Measurements from ENCODE around the gene MBD1. TPM values are rescaled to one million over a fixed set of nuclear protein-coding genes. Genes with fewer than 3 reads are reported as not detected.

Gene MBD1, protein sequence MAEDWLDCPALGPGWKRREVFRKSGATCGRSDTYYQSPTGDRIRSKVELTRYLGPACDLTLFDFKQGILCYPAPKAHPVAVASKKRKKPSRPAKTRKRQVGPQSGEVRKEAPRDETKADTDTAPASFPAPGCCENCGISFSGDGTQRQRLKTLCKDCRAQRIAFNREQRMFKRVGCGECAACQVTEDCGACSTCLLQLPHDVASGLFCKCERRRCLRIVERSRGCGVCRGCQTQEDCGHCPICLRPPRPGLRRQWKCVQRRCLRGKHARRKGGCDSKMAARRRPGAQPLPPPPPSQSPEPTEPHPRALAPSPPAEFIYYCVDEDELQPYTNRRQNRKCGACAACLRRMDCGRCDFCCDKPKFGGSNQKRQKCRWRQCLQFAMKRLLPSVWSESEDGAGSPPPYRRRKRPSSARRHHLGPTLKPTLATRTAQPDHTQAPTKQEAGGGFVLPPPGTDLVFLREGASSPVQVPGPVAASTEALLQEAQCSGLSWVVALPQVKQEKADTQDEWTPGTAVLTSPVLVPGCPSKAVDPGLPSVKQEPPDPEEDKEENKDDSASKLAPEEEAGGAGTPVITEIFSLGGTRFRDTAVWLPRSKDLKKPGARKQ
- 100 to 1,000 TPM; 181 to 200 TPM for total RNA-seq
- polyA plus RNA-seq (ENCODE audit: insufficient read depth, low read depth, low replicate concordance), result 225 TPM
- long read RNA-seq, donor 1, partial matches to known transcripts, result 5 of 9 reads
- long read RNA-seq, donor 1, other reads (novel, unspliced or antisense), result 0 of 9 reads
- long read RNA-seq, donor 2, full-length matches to known transcripts, result 3 of 3 reads
- long read RNA-seq, donor 2, partial matches to known transcripts, result 0 of 3 reads
- long read RNA-seq, donor 2, other reads (novel, unspliced or antisense), result 0 of 3 reads

- Histone ChIP-seq H3K27ac (peak within 1 kb of the TSS; percentile 92 to 95), H3K4me1 (peaks cover 17% of the 10 kb centered on the region), H3K9me3 (no peaks in the 10 kb centered on the region), H3K4me3 (peak within 1 kb of the TSS; percentile 85 to 90), H3K27me3 (no peaks in the 10 kb centered on the region), H3K36me3 (ENCODE audit: low read depth, missing control alignments) (no peaks in the 10 kb centered on the region)
- TF ChIP-seq, protein P1, sequence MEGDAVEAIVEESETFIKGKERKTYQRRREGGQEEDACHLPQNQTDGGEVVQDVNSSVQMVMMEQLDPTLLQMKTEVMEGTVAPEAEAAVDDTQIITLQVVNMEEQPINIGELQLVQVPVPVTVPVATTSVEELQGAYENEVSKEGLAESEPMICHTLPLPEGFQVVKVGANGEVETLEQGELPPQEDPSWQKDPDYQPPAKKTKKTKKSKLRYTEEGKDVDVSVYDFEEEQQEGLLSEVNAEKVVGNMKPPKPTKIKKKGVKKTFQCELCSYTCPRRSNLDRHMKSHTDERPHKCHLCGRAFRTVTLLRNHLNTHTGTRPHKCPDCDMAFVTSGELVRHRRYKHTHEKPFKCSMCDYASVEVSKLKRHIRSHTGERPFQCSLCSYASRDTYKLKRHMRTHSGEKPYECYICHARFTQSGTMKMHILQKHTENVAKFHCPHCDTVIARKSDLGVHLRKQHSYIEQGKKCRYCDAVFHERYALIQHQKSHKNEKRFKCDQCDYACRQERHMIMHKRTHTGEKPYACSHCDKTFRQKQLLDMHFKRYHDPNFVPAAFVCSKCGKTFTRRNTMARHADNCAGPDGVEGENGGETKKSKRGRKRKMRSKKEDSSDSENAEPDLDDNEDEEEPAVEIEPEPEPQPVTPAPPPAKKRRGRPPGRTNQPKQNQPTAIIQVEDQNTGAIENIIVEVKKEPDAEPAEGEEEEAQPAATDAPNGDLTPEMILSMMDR (IDR thresholded peaks at IDR 0.05), result peak in 2 of 3 experiments; percentile 22
- peak; percentile 78 for TF ChIP-seq POLR2A (IDR thresholded peaks at IDR 0.05)
- DNase-seq, result peak; percentile 97
- 0 to 2% methylated on average over 24 to 60 of the region's 63 CpGs for WGBS, 2 donors
- intact Hi-C loops (cut with DNase I; ENCODE audit: low total_unique reads), result no loop called here
Observed at GRCh38 chr18:50281295-50281971, at the start of gene MBD1. MBD1 (minus strand) TSS chr18:50281523; CDS start chr18:50279992, 1,531 bp downstream.

- Histone ChIP-seq H3K4me3 (no peak overlapping the region), H3K36me3 (ENCODE audit: low read depth, missing control alignments) (no peaks in the 10 kb centered on the region), H3K27ac (no peak overlapping the region), H3K4me1 (no peaks in the 10 kb centered on the region), H3K9me3 (no peaks in the 10 kb centered on the region), H3K27me3 (no peaks in the 10 kb centered on the region)
- TF ChIP-seq, protein P1 (IDR thresholded peaks at IDR 0.05), result no peak
- no peak for TF ChIP-seq POLR2A (IDR thresholded peaks at IDR 0.05)
- no peak for DNase-seq
- intact Hi-C loops (cut with DNase I; ENCODE audit: low total_unique reads), result no loop called here
Observed at GRCh38 chr18:50330176-50330575, 48.9 kb upstream of the MBD1 start.

- 85 to 88% methylated on average over 3 of the region's 3 CpGs for WGBS, 2 donors
- intact Hi-C loops (cut with DNase I; ENCODE audit: low total_unique reads), result no loop called here
- H3K27ac ChIP-seq, result no peak overlapping the region
Observed at GRCh38 chr18:50327983-50328382, 46.7 kb upstream of the MBD1 start.

GRCh38 chr18:50320719-50321118 lies 39.4 kb upstream of the MBD1 start:
- 89% methylated on average over 5 of the region's 5 CpGs for WGBS, 2 donors
- no peaks in the 10 kb centered on the region for H3K4me1 ChIP-seq
- TF ChIP-seq, protein P1 (IDR thresholded peaks at IDR 0.05), result no peak
- no peak for TF ChIP-seq POLR2A (IDR thresholded peaks at IDR 0.05)
- H3K36me3 ChIP-seq (ENCODE audit: low read depth, missing control alignments), result no peaks in the 10 kb centered on the region
- intact Hi-C loops (cut with DNase I; ENCODE audit: low total_unique reads), result no loop called here
- no peak overlapping the region for H3K4me3 ChIP-seq
- no peaks in the 10 kb centered on the region for H3K9me3 ChIP-seq
- no peak overlapping the region for H3K27ac ChIP-seq
- no peaks in the 10 kb centered on the region for H3K27me3 ChIP-seq
- DNase-seq, result no peak

More at GRCh38 chr18:50327983-50328382, 46.7 kb upstream of the MBD1 start:
- Histone ChIP-seq H3K9me3 (no peaks in the 10 kb centered on the region), H3K27me3 (no peaks in the 10 kb centered on the region), H3K4me1 (no peaks in the 10 kb centered on the region), H3K4me3 (no peak overlapping the region), H3K36me3 (ENCODE audit: low read depth, missing control alignments) (no peaks in the 10 kb centered on the region)
- TF ChIP-seq, protein P1 (IDR thresholded peaks at IDR 0.05), result no peak
- no peak for TF ChIP-seq POLR2A (IDR thresholded peaks at IDR 0.05)
- no peak for DNase-seq

Data from testis (tissue), 5 donors.